K562 (cell line): ENCODE data around the gene ARMC7. TPM values are rescaled to one million over a fixed set of nuclear protein-coding genes. Genes with fewer than 3 reads are reported as not detected.

Experiments used
- ARID2 ChIP-seq: fragments of 450-650 bp; IDR thresholded peaks from 2 replicates; pipeline ENCODE4 v1.6.1; 2017; ENCODE audit warnings: antibody characterized with exemption, mild to moderate bottlenecking
- CBX2 ChIP-seq: fragments of 200-600 bp; sonication (generic); IDR thresholded peaks from one replicate; pipeline ENCODE4 v1.6.1; 2012; ENCODE audit warnings: mild to moderate bottlenecking, low read length, inconsistent platforms; ENCODE audit not compliant: insufficient read depth, poor library complexity, severe bottlenecking
- CEBPB ChIP-seq: fragments of 450-650 bp; IDR thresholded peaks from 2 replicates; pipeline ENCODE4 v1.6.1; 2016; ENCODE audit warnings: missing genetic modification characterization, missing compliant biosample characterization
- EGR1 ChIP-seq: fragments of 450-650 bp; conservative IDR thresholded peaks from 2 replicates; pipeline ENCODE4 v1.6.1; 2017; ENCODE audit warnings: mild to moderate bottlenecking
- ELF1 ChIP-seq: fragments of 200-800 bp; sonication (Bioruptor generic); IDR thresholded peaks from 2 replicates; pipeline ENCODE4 v1.6.1; 2016; ENCODE audit warnings: missing genetic modification characterization, missing compliant biosample characterization
- HDAC3 ChIP-seq: fragments of 450-650 bp; IDR thresholded peaks from 2 replicates; pipeline ENCODE4 v1.6.1; 2018; ENCODE audit warnings: borderline replicate concordance, mild to moderate bottlenecking, moderate library complexity; ENCODE audit not compliant: partially characterized antibody
- HNRNPUL1 ChIP-seq: fragments of 200-400 bp; formaldehyde crosslinking; IDR thresholded peaks from 2 replicates; pipeline ENCODE4 v1.6.1; 2017; ENCODE audit warnings: low read length
- JUNB ChIP-seq: fragments of 450-650 bp; formaldehyde crosslinking; conservative IDR thresholded peaks from 2 replicates; pipeline ENCODE4 v1.4.0; 2020; ENCODE audit warnings: mild to moderate bottlenecking
- MEF2A ChIP-seq: IDR thresholded peaks from 2 replicates; pipeline ENCODE4 v1.6.1; 2011; ENCODE audit warnings: low read depth, mild to moderate bottlenecking, low read length, moderate library complexity; ENCODE audit not compliant: control insufficient read depth
- NONO ChIP-seq, 2 experiments: fragments of 200-400 bp in 1 of 2; fragments of 450-650 bp in 1 of 2; formaldehyde crosslinking in 1 of 2; IDR thresholded peaks; 2 replicates each; pipeline ENCODE4 v1.6.1; 2017; ENCODE audit warnings: low read depth in 2 of 2, mild to moderate bottlenecking in 2 of 2, moderate library complexity in 2 of 2, low read length in 1 of 2
- NR2C2 ChIP-seq, 2 experiments: fragments of 200-800 bp in 1 of 2; sonication (Bioruptor generic) in 1 of 2; sonication (generic) in 1 of 2; formaldehyde crosslinking in 1 of 2; IDR thresholded peaks; 2 replicates each; pipeline versions ENCODE4 v1.6.1 to v1.8.0; 2016 to 2022; ENCODE audit warnings: mild to moderate bottlenecking in 1 of 2, missing compliant biosample characterization in 1 of 2, missing genetic modification characterization in 1 of 2, missing genetic modification reagents in 1 of 2
- POLR2G ChIP-seq: fragments of 200-400 bp; formaldehyde crosslinking; IDR thresholded peaks from 2 replicates; pipeline ENCODE4 v1.6.1; 2017; ENCODE audit warnings: low read depth, mild to moderate bottlenecking, antibody characterized with exemption, low read length, moderate library complexity
- RCOR1 ChIP-seq, 2 experiments: IDR thresholded peaks; 2 replicates each; pipeline ENCODE4 v1.6.1; 2012; ENCODE audit warnings: low read depth in 2 of 2, low read length in 2 of 2, borderline replicate concordance in 1 of 2, improper control_type of control experiment in 1 of 2
- SIN3B ChIP-seq: fragments of 450-650 bp; IDR thresholded peaks from 2 replicates; pipeline ENCODE4 v1.6.1; 2017; ENCODE audit warnings: low read depth, mild to moderate bottlenecking, moderate library complexity
- TBP ChIP-seq: optimal IDR thresholded peaks from 2 replicates; pipeline ENCODE3; 2011; ENCODE audit warnings: low read depth, low read length, improper control_type of control experiment
- TEAD1 ChIP-seq, 2 experiments: fragments of 450-650 bp in 1 of 2; sonication (generic) in 1 of 2; formaldehyde crosslinking; IDR thresholded peaks; 2 replicates each; pipeline versions ENCODE4 v1.4.0 to v1.8.0; 2020 to 2022; ENCODE audit warnings: mild to moderate bottlenecking in 2 of 2, missing genetic modification reagents in 1 of 2
- TGIF2 ChIP-seq: sonication (generic); formaldehyde crosslinking; IDR thresholded peaks from 2 replicates; pipeline ENCODE4 v1.8.1; 2022; ENCODE audit warnings: mild to moderate bottlenecking, missing genetic modification reagents, moderate library complexity
- WHSC1 ChIP-seq: IDR thresholded peaks from one replicate; pipeline ENCODE4 v1.6.1; 2012; ENCODE audit warnings: low read length, control low read depth, inconsistent platforms
- ZBTB17 ChIP-seq: fragments of 450-650 bp; formaldehyde crosslinking; IDR thresholded peaks from 2 replicates; pipeline ENCODE4 v1.4.0; 2020; ENCODE audit warnings: mild to moderate bottlenecking
- ZFP30 ChIP-seq: fragments of 250-450 bp; sonication (Bioruptor Pico); IDR thresholded peaks from 2 replicates; pipeline ENCODE4 v1.8.0; 2022; ENCODE audit warnings: moderate library complexity, mild to moderate bottlenecking, inconsistent platforms, borderline replicate concordance
- ZNF124 ChIP-seq: sonication (generic); formaldehyde crosslinking; IDR thresholded peaks from 2 replicates; pipeline ENCODE4 v1.8.1; 2022; ENCODE audit warnings: missing genetic modification reagents
- ZNF134 ChIP-seq: fragments of 250-450 bp; sonication (Bioruptor Pico); conservative IDR thresholded peaks from 2 replicates; pipeline ENCODE4 v1.4.0; 2020
- ZNF24 ChIP-seq: fragments of 450-650 bp; IDR thresholded peaks from 2 replicates; pipeline ENCODE4 v1.6.1; 2016
- ZNF311 ChIP-seq: fragments of 250-450 bp; sonication (Bioruptor Pico); IDR thresholded peaks from 2 replicates; pipeline ENCODE4 v1.4.0; 2020; ENCODE audit warnings: mild to moderate bottlenecking, moderate library complexity
- ZNF384 ChIP-seq: IDR thresholded peaks from 2 replicates; pipeline ENCODE4 v1.6.1; 2012; ENCODE audit warnings: low read depth, low read length, improper control_type of control experiment
- polyA plus RNA-seq, 8 experiments: library from polyadenylated mRNA; depleted of rRNA in 4 of 8; stranded (reverse) in 5 of 8; unstranded in 3 of 8; fragments of >200 nt; fragmentation: Nextera tagmentation in 2 of 8; fragmentation: Illumina TruSeq in 1 of 8; extraction: Ambion mirVana in 2 of 8; extraction: Trizol in 1 of 8; gene quantifications; 2 replicates each; pipeline versions ENCODE4 v1.2.1 to v1.2.3, GENCODE V29; 2011 to 2014; ENCODE audit warnings: inconsistent platforms in 1 of 8, missing spikeins in 1 of 8
- total RNA-seq, 7 experiments: library from RNA; depleted of rRNA in 6 of 7; stranded (reverse); fragments of >200 nt in 6 of 7; fragmentation: Illumina TruSeq in 2 of 7; extraction: Trizol in 2 of 7; gene quantifications; 2 replicates each; pipeline versions ENCODE4 v1.2.1 to v1.2.3, GENCODE V29; 2011 to 2021; ENCODE audit warnings: low replicate concordance in 1 of 7
- TF ChIP-seq, protein P1 (sequence below): fragments of 250-450 bp; sonication (Bioruptor Pico); IDR thresholded peaks from 2 replicates; pipeline ENCODE4 v1.4.0; 2020; ENCODE audit warnings: borderline replicate concordance
- TF ChIP-seq, protein P2 (sequence below), 2 experiments: fragments of 450-650 bp in 1 of 2; sonication (generic) in 1 of 2; formaldehyde crosslinking in 1 of 2; IDR thresholded peaks in 1 of 2; conservative IDR thresholded peaks in 1 of 2; 2 replicates each; pipeline versions ENCODE4 v1.6.1 to v1.8.1; 2016 to 2023; ENCODE audit warnings: mild to moderate bottlenecking in 2 of 2, moderate library complexity in 2 of 2, inconsistent platforms in 1 of 2, missing genetic modification reagents in 1 of 2

Gene ARMC7
- total and polyA plus RNA-seq, 9 of the 15 experiments (the other 6 are each of a cell fraction or from before 2014, with no cell fraction given) = 1.4 to 15.2 (median 5.9) TPM

DNA sequence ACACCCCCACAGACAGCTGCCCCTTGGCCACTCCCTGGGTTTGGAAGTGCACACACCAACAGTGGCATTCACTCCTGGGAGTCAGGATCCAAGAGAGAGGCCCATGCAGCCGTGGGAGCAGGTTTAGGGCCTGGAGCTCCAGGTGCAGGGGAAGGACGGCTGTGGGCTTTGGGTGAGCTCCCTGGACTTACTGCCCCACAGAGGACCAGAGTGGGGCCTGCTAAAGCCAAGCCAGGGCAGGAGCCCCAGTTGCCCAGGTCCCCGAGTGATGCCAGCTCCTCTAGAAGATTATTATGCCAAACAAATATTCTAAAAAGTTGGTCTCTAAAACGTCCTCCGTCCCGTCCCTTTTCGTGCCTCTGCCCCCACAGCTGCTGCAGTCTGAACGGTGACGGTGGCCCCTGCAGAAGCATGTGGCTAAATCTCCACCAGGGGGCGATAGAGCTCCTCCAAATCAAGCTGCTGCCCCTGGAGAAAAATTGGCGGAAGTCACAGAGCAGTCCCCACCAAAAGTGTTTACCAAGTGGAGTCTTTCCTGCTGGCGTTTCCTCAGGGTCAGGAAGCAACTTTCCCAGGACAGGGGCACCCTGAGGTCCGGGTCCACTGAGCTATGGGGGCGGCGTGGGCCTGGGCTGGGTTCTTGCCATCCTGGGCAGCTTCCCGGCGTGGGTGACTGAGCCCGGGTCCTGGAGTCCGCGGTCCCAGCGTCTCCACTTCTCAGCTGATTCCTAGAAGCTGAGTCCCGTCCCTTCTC, 4.2 kb downstream of the ARMC7 start (continued):
- TF ChIP-seq ZNF24 = no peak; the same call in 1 of the 2 replicates
- peak; percentile 63 for TF ChIP-seq POLR2G
- TF ChIP-seq JUNB (CRISPR knock-in tag) = no peak
- TF ChIP-seq ZFP30 (CRISPR knock-in tag) = no peak
- no peak for TF ChIP-seq WHSC1
- TF ChIP-seq, protein P1, sequence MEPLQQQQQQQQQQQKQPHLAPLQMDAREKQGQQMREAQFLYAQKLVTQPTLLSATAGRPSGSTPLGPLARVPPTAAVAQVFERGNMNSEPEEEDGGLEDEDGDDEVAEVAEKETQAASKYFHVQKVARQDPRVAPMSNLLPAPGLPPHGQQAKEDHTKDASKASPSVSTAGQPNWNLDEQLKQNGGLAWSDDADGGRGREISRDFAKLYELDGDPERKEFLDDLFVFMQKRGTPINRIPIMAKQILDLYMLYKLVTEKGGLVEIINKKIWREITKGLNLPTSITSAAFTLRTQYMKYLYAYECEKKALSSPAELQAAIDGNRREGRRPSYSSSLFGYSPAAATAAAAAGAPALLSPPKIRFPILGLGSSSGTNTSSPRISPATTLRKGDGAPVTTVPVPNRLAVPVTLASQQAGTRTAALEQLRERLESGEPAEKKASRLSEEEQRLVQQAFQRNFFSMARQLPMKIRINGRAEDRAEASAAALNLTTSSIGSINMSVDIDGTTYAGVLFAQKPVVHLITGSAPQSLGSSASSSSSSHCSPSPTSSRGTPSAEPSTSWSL (CRISPR knock-in tag) = no peak
- 0 out of 2 replicates have a peak, but pooled peaks have one; percentile 45 for TF ChIP-seq ZNF384
- TF ChIP-seq RCOR1 (IDR thresholded peaks at IDR 0.05; ENCODE audit: borderline replicate concordance in 1 of 2, low read depth in 2 of 2, low read length in 2 of 2) = peak in 1 of 2 experiments; percentile 44; a peak in 1 of 4 replicates
- TF ChIP-seq HNRNPUL1 = no peak
- TF ChIP-seq CBX2 = no peak
- TF ChIP-seq NR2C2 (CRISPR knock-in tag; IDR thresholded peaks at IDR 0.05) = no peak
- no peak for TF ChIP-seq NR2C2 (tag; IDR thresholded peaks at IDR 0.05)
- TF ChIP-seq NONO (IDR thresholded peaks at IDR 0.05; ENCODE audit: low read depth in 2 of 2, low read length in 1 of 2) = 0 out of 4 replicates have a peak, but pooled peaks of 1 of the 2 experiments have one; percentile 47
- TF ChIP-seq, protein P2, sequence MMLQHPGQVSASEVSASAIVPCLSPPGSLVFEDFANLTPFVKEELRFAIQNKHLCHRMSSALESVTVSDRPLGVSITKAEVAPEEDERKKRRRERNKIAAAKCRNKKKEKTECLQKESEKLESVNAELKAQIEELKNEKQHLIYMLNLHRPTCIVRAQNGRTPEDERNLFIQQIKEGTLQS (IDR thresholded peaks at IDR 0.05) = no peak
- TF ChIP-seq, protein P2 (CRISPR knock-in tag; conservative IDR thresholded peaks at IDR 0.05) = no peak
- no peak for TF ChIP-seq ZBTB17 (CRISPR knock-in tag)
- no peak for TF ChIP-seq SIN3B
- TF ChIP-seq CEBPB (tag) = no peak
- peak; percentile 30; the same call in 1 of the 2 replicates for TF ChIP-seq EGR1
- no peak for TF ChIP-seq HDAC3
- TF ChIP-seq TEAD1 (CRISPR knock-in tag; IDR thresholded peaks at IDR 0.05) = no peak
- peak; percentile 51 for TF ChIP-seq TBP
- no peak for TF ChIP-seq TGIF2
- peak; percentile 78 for TF ChIP-seq ELF1 (tag)
- peak; percentile 56; the same call in 1 of the 2 replicates for TF ChIP-seq ARID2
- no peak for TF ChIP-seq ZNF311 (CRISPR knock-in tag)
- TF ChIP-seq MEF2A = no peak
- no peak for TF ChIP-seq ZNF124 (CRISPR knock-in tag)
- TF ChIP-seq ZNF134 = no peak
